GM19395 (cell line): ENCODE results near the gene ZNF891.

Experiments
- ATAC-seq: cut with Tn5 transposase; IDR thresholded peaks from one replicate; pipeline ENCODE4 v1.9.1; 2021; ENCODE audit warnings: mild to moderate bottlenecking, moderate library complexity; ENCODE audit not compliant: unreplicated experiment

The ZNF891 gene

DNA sequence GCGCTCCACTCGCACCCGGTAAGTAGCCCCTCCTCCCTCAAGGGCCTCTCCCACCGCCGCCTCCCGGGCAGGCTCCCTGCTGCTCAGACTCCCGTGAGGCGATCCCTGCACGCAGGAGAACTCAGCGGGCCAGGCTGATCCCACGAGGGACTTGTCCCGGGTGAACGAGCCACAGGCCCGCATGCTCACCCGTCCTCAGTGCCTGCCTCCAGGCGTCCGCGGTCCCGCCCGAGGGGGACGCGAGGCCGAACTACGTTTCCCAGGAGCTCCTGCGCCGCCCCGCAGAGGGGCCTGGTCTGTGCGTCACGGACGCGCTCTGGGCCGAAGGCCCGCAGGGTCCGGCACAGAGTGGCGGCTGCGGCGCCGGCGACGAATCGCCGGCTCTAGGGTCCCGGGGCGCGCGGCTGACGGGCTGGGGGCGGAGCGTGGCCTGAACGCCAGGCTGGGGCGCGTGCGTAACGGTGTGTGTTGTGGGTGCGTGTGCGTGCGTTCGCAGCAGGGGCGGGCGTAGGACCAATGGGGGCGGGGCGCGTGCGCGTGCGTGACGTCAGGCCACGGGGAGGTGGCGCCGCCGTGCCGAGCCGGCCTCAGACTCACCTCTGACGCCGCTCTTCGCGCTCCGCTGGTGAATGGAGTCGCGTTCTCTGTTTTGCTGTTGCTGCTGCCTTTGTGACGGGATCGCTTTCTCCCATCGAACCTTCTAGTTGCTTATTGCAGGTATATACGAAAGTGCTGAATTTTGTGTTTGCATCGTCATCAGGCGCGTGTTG is at the start of gene ZNF891, which contains the start of gene ZNF10:
Gene ZNF891 (minus strand): TSS at position 237 of the 770 bp plus-strand sequence. CDS start 8,356 bp downstream, outside the sequence.
Gene ZNF10 (plus strand): TSS at position 590 of the 770 bp plus-strand sequence. CDS start 13,866 bp downstream, outside the sequence.
- ATAC-seq, result peak; percentile 92

DNA sequence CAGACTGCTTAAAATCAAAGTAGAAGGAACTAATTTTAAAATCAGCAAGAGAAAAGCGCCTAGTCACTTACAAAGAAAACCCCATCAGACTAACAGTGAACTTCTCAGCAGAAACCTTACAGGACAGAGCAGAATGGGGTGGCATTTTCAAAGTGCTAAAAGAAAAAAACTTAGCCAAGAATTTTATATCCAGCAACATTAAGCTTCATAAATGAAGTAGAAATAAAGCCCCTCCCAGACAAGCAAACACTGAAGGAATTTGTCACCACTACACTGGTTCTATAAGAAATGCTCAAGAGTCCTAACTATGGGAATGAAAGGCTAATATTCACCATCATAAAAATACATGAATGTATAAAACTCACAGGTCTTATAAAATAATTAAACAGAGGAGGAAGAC is 44.8 kb upstream of the ZNF891 start:
- no peak for ATAC-seq

DNA sequence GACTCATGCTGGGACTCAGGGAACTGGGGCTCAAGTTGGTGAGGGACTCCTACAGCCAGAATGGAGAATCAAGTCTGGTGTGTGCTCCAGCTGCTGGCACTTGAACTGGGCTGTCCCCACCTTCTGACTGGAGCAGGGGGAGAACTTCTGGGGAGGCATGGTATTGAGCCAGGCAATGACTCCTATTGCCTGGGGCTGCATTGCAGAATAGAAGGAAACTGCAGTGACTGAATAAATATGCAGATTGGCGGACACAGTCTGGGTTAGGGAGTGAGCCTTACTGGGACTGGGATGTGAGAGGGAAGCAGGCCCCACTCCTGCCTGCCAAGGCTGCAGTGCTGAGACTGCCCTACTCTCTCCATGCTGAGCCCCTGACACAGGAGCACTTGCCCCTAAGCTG is 42.4 kb upstream of the ZNF891 start:
- no peak for ATAC-seq

DNA sequence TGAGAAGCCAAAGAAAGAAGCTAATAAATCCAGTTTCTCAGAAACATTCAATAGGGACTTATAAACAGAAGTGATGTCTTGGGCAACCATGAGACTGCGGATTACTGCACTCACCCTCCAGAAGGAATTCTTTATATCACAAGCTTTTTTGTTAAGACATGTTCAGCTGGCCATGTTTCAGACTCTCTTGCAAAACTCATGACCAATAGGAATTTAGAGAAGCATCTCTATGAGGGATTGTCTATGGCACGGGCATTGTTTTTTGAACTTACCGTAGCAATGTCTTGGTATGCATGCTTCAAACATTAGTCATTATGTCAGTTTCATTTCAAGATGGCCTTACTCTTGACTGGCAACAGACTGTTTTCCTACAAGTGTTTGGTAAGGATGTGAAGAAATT is 35.7 kb upstream of the ZNF891 start:
- no peak for ATAC-seq

DNA sequence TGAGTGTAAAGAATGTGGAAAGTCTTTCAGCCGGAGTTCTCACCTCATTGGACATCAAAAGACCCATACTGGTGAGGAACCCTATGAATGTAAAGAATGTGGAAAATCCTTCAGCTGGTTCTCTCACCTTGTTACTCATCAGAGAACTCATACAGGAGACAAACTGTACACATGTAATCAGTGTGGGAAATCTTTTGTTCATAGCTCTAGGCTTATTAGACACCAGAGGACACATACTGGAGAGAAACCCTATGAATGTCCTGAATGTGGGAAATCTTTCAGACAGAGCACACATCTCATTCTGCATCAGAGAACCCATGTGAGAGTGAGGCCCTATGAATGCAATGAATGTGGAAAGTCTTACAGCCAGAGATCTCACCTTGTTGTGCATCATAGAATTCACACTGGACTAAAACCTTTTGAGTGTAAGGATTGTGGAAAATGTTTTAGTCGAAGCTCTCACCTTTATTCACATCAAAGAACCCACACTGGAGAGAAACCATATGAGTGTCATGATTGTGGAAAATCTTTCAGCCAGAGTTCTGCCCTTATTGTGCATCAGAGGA is 26.1 kb upstream of the ZNF891 start:
- ATAC-seq, result no peak

DNA sequence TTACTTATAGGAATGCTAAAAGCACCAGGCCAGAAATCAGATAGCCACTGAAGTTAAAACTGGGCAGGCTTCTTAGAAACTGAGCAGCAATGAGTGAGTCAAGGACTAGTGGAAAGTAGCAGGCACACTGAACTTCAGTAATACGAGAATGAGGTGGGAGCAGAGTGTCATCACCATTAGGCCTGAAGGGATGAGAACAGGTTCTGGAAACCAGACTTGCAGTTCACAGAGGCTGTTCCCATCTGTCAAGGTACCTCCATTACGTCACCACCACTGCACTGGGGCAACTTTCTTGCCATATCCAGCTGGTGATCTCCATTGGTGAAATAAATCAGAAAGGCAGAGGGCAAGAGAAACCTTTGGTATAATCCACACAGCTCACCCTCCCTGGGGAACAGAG is 15.9 kb upstream of the ZNF891 start:
- no peak for ATAC-seq

DNA sequence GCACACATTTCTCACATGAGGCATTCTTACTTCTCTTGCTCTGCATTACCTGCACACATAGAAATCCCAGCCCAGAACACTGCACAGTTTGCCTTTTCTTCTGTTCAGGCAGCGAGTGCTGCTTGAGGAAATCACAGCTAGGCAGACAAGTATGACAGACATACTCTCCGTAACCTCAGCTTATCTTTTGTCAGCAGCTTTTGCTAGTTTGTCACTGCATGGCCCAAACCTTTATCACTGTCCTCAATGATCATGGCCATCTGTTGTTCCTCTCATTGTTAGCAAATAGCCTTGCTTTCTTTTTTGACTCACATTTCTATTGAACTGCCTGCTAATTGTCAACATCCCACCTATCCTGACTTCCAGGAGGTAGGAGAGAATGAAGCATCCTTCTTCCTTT is 5.7 kb upstream of the ZNF891 start:
- ATAC-seq, result no peak

DNA sequence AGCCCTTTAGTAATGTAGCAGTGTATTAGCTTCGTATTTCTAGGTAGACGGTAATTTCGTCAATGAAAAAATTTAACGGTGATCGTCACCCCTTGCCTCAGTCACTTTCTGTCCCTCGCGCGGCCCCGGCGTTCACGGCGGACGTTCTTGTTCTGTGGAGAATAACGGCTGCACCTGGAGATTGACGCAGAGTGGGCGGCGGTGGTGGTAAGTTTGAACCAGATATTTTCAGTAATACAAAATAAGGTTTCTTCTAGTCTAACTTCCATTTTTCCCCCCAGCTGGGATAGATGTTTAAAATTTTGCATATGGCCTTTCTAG is 694 bp upstream of the ZNF891 start:
- peak; percentile 4 for ATAC-seq

DNA sequence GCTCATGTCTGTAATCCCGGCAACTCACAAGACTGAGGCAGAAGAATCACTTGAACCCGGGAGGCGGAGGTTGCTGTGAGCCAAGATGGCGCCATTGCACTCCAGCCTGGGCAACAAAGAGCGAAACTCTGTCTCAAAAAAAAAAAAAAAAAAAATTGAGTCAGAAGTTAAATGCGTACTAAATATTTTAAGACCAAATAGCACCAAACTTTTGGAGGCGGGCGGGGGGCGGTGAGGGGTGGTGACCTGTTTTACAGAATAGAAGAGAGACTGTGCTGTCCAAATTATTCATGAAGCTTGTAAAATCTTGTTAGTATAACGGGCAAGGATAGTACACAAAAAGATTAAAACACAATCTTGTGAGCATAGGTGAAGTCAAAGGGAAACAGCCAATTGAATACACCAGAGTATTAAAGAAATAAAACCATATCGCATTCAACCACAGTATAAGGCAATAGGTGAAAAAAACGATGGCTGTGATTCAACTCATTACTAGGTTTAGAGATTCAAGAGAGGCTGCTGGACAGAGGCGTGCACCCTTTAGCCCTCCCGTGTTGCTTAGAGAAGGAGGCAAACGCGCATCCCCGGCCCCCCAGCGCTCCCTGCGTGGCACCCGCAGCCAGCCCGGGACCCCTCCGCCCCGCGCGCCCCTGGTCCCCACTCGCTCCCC is 571 bp downstream of the ZNF891 start:
- peak; percentile 22 for ATAC-seq

DNA sequence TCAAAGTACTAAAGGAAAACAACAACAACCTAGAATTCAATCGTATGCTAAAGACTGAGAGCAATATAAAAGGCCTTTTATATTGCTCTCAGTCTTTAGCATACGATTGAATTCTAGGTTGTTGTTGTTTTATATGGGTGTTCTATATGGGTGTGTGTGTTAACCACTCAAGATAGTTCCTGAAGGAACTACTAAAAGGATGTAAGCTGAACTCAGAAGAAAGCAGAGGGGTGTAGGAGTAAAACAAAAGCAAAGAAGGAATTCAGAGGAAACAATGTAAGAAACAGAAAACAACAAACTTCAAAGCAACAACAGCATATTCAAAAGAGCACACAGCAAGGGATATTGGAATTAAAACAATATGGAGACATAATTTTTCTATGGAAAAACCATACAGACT is 5.4 kb downstream of the ZNF891 start:
- ATAC-seq, result no peak

DNA sequence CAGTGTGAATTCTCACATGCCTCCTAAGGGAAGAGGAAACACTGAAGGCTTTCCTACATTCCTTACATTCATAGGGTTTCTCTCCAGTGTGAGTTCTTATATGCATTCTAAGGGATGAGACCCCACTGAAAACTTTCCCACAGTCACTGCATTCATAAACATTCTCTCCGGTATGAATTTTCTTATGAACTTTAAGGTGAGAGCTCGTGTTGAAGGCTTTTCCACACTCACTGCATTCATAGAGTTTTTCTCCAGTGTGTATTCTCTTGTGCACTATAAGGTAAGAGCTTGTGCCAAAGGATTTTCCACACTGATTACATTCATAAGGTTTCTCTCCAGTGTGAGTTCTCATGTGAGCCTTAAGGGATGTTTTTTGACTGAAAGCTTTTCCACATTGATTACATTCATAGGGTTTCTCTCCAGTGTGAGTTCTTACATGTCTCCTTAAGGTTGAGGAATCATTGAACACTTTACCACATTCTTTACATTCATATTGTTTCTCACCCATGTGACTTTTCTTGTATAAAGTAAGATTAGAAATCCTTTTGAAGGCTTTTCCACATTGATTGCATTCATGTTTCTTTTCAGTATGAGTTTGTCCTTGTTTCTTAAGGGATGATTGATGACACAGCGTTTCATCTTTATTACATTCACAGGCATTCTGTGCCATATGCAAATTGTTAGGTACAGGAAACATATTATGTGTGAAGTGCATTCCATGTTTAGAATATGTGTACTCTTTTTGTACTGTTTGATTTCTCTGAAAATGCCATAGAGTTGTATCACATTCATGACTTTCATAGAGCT is 9.5 kb downstream of the ZNF891 start:
- no peak for ATAC-seq

DNA sequence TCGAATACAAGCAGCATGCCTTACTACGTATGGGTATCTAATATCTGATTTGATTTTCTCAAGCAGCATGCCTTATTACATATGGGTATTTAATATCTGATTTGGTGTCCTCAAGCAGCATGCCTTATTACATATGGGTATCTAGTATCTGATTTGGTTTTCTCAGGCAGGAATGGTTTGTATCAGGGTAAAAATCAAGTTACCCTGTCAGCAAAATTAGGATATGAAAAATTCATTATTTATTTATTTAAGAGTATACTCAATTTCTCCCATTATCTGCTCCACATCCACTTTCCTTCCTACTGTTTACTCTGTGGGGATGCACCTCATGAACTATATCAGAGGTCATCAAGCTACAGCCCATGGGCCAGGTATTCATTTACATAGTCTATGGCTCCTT is 21.9 kb downstream of the ZNF891 start:
- ATAC-seq, result no peak

DNA sequence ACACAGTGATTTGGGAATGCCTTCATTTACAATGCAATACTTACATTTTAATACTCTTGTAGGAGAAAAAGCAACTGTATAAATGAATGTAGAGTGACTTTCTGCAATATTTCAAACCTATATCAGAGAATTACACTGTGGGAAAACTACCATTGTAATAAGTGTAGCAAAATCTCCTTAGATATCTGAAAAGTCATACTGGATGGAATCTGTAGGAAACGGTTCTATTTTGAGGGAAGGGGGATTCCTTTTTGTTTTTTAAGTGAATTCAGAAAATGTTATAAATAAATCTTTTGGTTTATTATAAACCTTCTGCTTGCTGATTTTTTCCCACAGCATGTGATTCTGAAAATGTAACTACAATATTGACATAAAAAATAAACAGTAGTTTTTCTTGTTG is 23.0 kb downstream of the ZNF891 start:
- ATAC-seq, result no peak

DNA sequence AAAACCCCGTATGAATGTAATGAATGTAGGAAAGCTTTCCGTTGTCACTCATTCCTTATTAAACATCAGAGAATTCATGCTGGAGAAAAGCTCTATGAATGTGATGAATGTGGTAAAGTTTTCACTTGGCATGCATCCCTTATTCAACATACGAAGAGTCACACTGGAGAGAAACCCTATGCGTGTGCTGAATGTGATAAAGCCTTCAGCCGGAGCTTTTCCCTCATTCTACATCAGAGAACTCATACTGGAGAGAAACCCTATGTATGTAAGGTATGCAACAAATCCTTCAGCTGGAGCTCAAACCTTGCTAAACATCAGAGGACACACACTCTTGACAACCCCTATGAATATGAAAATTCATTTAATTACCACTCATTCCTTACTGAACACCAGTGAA is 23.8 kb downstream of the ZNF891 start:
- ATAC-seq, result no peak

DNA sequence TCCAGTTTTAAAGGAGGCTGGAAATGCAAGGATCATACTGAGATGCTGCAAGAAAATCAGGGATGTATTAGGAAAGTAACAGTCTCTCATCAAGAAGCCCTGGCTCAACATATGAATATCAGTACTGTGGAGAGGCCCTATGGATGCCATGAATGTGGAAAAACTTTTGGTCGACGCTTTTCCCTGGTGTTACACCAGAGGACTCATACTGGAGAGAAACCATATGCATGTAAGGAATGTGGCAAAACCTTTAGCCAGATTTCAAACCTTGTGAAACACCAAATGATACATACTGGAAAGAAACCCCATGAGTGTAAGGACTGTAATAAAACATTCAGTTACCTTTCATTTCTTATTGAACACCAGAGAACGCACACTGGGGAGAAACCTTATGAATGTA is 24.5 kb downstream of the ZNF891 start:
- no peak for ATAC-seq

DNA sequence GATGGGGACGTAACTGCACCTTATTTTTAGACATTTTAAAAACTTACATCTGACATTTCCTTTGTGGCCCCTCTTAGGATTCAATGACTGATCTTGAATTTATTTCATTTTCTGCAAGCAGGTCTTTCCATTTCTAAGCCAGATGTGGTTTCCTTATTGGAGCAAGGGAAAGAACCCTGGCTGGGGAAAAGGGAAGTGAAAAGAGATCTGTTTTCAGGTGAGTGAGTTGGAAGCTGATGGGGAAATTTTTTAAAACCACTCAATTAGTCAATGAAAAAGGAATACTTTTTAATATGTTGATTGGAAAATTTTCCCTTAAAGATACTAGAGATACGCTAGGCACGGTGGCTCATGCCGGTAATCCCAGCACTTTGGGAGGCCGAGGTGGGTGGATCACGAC is 46.7 kb downstream of the ZNF891 start:
- ATAC-seq, result no peak

DNA sequence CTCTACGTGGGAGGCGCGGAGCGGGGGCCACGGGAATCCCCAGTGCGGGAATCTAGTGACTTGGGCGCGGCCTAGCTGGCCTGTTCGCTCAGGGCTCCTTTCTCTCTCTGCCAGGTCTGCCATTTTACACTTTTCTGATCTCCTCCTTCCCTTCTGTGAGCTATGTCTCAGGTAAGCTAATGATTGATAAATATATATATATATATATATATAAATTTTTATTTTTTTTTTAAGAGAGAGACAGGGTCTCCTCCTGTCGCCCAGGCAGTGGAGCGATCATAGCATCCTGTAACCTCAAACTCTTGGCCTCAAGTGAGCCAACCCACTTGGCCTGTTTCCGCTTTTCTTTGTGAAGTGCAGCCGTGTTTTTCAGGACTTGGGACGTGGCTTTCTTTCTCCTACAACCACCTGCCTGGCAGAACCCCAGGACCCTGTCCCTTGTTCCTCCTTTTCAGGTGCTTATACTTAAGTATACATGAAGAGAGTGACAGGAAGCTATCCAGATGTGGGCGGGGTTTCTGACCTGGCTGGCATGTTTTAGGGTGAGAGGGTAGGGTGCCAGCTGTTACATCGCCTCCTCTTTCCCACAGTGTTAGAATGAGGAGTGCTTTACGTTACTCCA is 48.8 kb downstream of the ZNF891 start:
- no peak for ATAC-seq

DNA sequence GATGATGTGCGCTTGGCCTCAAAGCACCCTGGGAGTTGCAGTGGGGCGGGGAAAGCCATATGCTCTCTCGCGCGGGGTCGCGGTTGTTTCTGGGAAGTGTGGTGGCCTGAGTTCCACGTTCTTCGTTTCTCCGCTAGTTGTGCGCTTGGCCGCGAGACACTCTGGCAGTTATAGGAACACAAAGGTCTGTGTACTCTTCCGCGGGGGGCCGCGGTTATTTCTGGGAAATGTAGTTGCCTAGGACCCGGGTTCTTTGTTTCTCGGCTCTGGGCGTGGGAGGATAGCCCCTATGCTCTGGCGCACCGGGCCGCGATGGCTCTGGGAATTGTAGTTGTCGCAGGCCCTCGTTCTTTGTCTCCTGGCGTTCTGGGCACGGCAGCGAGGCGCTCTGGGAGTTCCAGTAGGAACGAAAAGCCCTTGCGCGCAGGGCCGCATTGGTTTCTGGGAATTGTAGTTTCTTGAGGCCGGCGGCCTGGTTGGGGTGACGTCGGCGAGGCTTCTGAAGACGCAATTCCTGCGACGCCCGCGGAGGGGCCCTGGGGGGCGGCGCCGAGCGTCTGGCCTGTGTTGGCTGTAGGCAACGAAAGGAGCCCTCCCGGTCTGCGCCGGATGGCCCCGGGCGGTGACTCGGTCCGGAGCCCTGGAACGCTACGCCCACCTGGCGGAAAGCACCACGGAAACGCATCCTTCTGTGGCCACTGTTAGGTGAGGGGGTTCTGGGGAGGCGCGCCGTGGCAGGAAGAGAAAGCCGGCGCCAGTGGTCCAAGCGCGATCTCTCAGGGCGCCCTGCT is 49.5 kb downstream of the ZNF891 start, which contains the start of gene ZNF140:
Gene ZNF140 (plus strand): TSS at position 556 of the 791 bp plus-strand sequence. CDS start 398 bp downstream, outside the sequence.
- ATAC-seq, result peak; percentile 77

DNA sequence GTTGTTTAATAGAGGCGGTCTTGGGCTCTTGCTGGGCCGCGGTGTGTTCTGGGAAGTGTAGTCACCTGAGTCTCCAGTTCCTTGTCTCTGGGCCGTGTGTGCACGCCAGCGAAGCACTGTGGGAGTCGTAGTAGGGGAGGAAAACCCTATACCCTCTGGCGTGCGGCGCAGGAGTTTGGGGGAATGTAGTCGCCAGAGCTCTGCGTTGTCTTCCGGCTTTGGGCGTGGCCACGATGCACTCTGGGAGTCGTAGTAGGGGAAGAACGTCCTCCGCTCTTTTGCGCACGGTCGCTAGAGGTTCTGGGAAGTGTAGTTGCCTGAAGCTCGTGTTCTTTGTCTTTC is 50.1 kb downstream of the ZNF891 start:
- peak; percentile 88 for ATAC-seq

DNA sequence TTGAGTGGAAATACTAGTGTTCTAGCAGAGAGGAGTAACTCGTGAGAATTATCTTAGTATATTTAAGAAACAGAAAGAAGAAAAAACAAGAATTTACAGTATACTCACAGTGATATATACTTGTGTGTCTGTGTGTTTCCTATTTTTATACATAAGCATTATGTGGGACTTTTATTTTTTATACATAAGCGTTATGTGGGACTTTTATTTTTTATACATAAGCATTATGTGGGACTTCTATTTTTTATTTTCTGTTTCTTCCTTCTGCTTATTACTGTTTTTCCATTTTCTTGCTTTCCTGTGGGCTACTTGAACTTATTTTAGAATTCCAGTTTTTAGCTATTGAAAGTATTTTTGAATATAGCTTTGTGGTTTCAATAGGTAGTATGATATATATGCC is 56.2 kb downstream of the ZNF891 start:
- no peak for ATAC-seq
